ENCODE results near the gene NOTCH4.

The NOTCH4 gene

DNA sequence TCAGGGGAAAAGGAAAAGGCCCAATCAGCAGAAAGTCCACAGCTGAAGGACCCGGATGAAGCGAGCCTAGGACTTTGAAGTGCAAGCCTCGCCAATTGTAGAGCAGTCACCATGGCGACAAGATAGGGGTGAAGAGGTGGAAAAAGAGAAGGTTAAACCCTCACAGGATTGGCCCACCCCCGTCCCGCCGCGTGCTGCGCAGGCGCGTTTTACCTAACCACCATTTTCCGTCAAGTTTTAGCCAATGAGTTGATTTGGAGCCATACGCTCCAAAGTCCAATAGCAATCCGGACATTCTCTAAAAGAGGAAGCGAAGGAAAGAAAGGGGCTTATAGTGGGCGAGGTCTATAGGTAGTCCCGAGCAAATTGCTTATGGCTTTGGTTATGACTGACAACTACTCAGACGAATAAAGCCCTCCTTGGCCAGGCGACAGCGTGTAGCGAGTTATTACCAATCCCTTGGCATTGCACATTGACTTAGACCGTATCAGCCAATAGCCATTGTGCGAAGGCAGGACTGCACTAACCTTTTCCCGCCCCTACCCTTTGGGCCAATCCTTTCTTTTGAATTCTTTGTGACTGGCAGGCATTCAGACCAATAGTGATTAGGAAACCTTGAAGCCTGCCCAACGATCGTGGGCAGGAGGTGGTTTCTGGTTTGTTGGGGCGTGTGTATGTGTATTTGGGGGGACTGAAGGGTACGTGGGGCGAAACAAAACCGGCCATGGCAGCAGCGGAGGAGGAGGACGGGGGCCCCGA is 45.9 kb downstream of the NOTCH4 start, which contains the start of gene RNF5:
RNF5 (plus strand) TSS at position 618 of the 759 bp plus-strand sequence; CDS start at position 725, 107 bp downstream.
- ChIA-PET CTCF (interaction anchor here (1.2 kb wide), 1 partner anchor 17 kb away, joined by 3 read pairs; no protein-coding TSS in a partner anchor), POLR2A (ENCODE audit: low non-redundant PET) (interaction anchor here (0.7 kb wide), 1 partner anchor 18 kb away, joined by 3 read pairs; no protein-coding TSS in a partner anchor)
- no peak for TF ChIP-seq CTCF (conservative IDR thresholded peaks at IDR 0.05; ENCODE audit: low read depth)
- peak; percentile 99 for DNase-seq (ENCODE audit: low spot score)
- H3K27ac ChIP-seq, result peak within 1 kb of the TSS; percentile 97

- no peak for TF ChIP-seq CTCF (conservative IDR thresholded peaks at IDR 0.05; ENCODE audit: low read depth)
- ChIA-PET POLR2A (ENCODE audit: low non-redundant PET) (interaction anchor here (0.5 to 0.7 kb wide), 2 partner anchors 18 to 261 kb away, joined by 3 read pairs; no protein-coding TSS in a partner anchor), CTCF (interaction anchor here (0.8 to 1.2 kb wide), 2 partner anchors 18 to 58 kb away, joined by 3 read pairs; no protein-coding TSS in a partner anchor)
- DNase-seq (ENCODE audit: low spot score), result no peak
- H3K27ac ChIP-seq, result peak overlapping the region; percentile 97
These were observed 46.6 kb downstream of the NOTCH4 start for GRCh38 chr6:32177183-32177787.

GRCh38 chr6:32176476-32177182 is 47.2 kb downstream of the NOTCH4 start:
- ChIA-PET POLR2A (ENCODE audit: low non-redundant PET) (interaction anchor here (0.5 kb wide), 3 partner anchors 260 to 795 kb away, joined by 3 to 4 read pairs (median 3); no protein-coding TSS in a partner anchor), CTCF (interaction anchor here (0.8 to 1.2 kb wide), 2 partner anchors 19 to 57 kb away, joined by 3 read pairs; no protein-coding TSS in a partner anchor)
- peak; percentile 77 for DNase-seq (ENCODE audit: low spot score)
- TF ChIP-seq CTCF (conservative IDR thresholded peaks at IDR 0.05; ENCODE audit: low read depth), result no peak
- H3K27ac ChIP-seq, result peak overlapping the region; percentile 97

- DNase-seq (ENCODE audit: low spot score), result peak; percentile 97
- ChIA-PET POLR2A (ENCODE audit: low non-redundant PET) (interaction anchor here (0.5 kb wide), 2 partner anchors 744 to 796 kb away, joined by 3 to 4 read pairs; no protein-coding TSS in a partner anchor), CTCF (no interaction called here)
- peak within 1 kb of the TSS; percentile 97 for H3K27ac ChIP-seq
- TF ChIP-seq CTCF (conservative IDR thresholded peaks at IDR 0.05; ENCODE audit: low read depth), result no peak
These were observed 48.0 kb downstream of the NOTCH4 start, which contains the start of gene AGPAT1 for GRCh38 chr6:32175711-32176475. Gene AGPAT1, minus strand, starts transcription at chr6:32176084. Its CDS starts 4,588 bp downstream, at chr6:32171496.

DNA sequence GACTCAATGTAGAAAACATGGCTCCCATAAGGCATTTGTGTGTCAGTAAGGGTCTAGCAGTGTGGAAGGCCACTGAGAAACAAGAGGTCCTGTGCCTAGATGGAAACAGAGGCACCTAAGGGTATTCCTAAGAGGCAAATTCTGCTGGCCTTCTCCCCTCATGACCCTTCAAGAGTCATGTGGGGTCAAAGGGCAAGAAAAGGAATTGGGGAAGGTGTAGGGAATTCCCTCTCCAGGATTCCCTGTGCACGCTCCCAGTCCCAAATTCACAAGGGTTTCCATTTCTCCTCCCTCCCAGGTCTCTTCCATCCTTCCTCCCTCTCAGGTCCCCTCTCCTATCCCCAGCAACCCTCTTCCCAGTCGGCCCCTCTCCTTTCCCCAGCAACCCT is 48.6 kb downstream of the NOTCH4 start:
- no peak for DNase-seq (ENCODE audit: low spot score)
- H3K27ac ChIP-seq, result peak overlapping the region; percentile 97
- CTCF ChIA-PET, result no interaction called here
- TF ChIP-seq CTCF (conservative IDR thresholded peaks at IDR 0.05; ENCODE audit: low read depth), result no peak
- POLR2A ChIA-PET (ENCODE audit: low non-redundant PET), result no interaction called here

Data from RWPE1 (cell line).